HCT116 (cell line): Measurements from ENCODE around the gene VWF.

Experiments used
- CTCF ChIP-seq, 3 experiments: fragments of 200-600 bp in 1 of 3; sonication (generic) in 1 of 3; IDR thresholded peaks in 2 of 3; conservative IDR thresholded peaks in 1 of 3; 2 replicates each; pipeline ENCODE4 v1.5.1; 2012 to 2017; ENCODE audit warnings: low read depth in 2 of 3, low read length in 2 of 3, antibody characterized with exemption in 1 of 3, borderline replicate concordance in 1 of 3, control low read depth in 1 of 3, mild to moderate bottlenecking in 1 of 3, mixed read lengths in 1 of 3, mixed run types in 1 of 3, moderate library complexity in 1 of 3; ENCODE audit not compliant: insufficient read depth in 1 of 3
- ELF1 ChIP-seq: IDR thresholded peaks from 2 replicates; pipeline ENCODE4 v1.6.1; 2012; ENCODE audit warnings: low read depth, borderline replicate concordance
- POLR2A ChIP-seq: IDR thresholded peaks from 2 replicates; pipeline ENCODE4 v1.7.0; 2011; ENCODE audit warnings: borderline replicate concordance; ENCODE audit not compliant: insufficient read depth, insufficient read length; ENCODE audit errors: extremely low read depth
- REST ChIP-seq: IDR thresholded peaks from 2 replicates; pipeline ENCODE4 v1.6.1; 2012; ENCODE audit warnings: low read depth
- ZFX ChIP-seq: fragments of 450-650 bp; IDR thresholded peaks from 2 replicates; pipeline ENCODE4 v1.6.1; 2017

GRCh38 chr12:6082613-6083012 is 41.9 kb downstream of the VWF start:
- TF ChIP-seq CTCF (IDR thresholded peaks at IDR 0.05 in 2 of 3, conservative IDR thresholded peaks at IDR 0.05 in 1 of 3; ENCODE audit: borderline replicate concordance in 1 of 3, insufficient read depth in 1 of 3, low read depth in 2 of 3, low read length in 2 of 3) (no peak), POLR2A (no peak), ZFX (no peak), ELF1 (no peak), REST (no peak)
